Muscle layer of duodenum (tissue), 2 donors: ENCODE measurements around the gene FRMD5.

Experiments
- H3K27ac ChIP-seq: one replicate; pipeline ENCODE4 v1.7.0; 2013; ENCODE audit warnings: mild to moderate bottlenecking, low read length
- H3K27me3 ChIP-seq: one replicate; pipeline ENCODE4 v1.7.0; 2013; ENCODE audit warnings: low read depth, mild to moderate bottlenecking, control low read depth, low read length
- H3K36me3 ChIP-seq, 2 donors: one replicate each; pipeline ENCODE4 v1.7.0; 2013; ENCODE audit warnings: low read length in 2 of 2, control low read depth in 1 of 2, mild to moderate bottlenecking in 1 of 2; ENCODE audit not compliant: insufficient read depth in 2 of 2, control insufficient read depth in 1 of 2
- H3K4me1 ChIP-seq, 2 donors: one replicate each; pipeline ENCODE4 v1.7.0; 2013; ENCODE audit warnings: low read length in 2 of 2, mild to moderate bottlenecking in 2 of 2, control low read depth in 1 of 2, moderate library complexity in 1 of 2; ENCODE audit not compliant: insufficient read depth in 2 of 2, control insufficient read depth in 1 of 2
- H3K4me3 ChIP-seq, 2 donors: one replicate each; pipeline ENCODE4 v1.7.0; 2013; ENCODE audit warnings: low read length in 2 of 2, low read depth in 1 of 2, mild to moderate bottlenecking in 1 of 2
- H3K9me3 ChIP-seq, 2 donors: one replicate each; pipeline ENCODE4 v1.7.0; 2013; ENCODE audit warnings: low read length in 2 of 2, control low read depth in 1 of 2, mild to moderate bottlenecking in 1 of 2; ENCODE audit not compliant: control insufficient read depth in 1 of 2
- donor health status: healthy.

Gene FRMD5

GRCh38 chr15:44094781-44095180 is 100.3 kb downstream of the FRMD5 start:
- no peak overlapping the region for H3K4me3 ChIP-seq
- no peaks in the 10 kb centered on the region for H3K27me3 ChIP-seq
- H3K36me3 ChIP-seq, result no peaks in the 10 kb centered on the region
- H3K4me1 ChIP-seq, result no peaks in the 10 kb centered on the region
- H3K27ac ChIP-seq, result no peak overlapping the region
- no peaks in the 10 kb centered on the region for H3K9me3 ChIP-seq

- H3K27me3 ChIP-seq, result no peaks in the 10 kb centered on the region
- no peaks in the 10 kb centered on the region for H3K36me3 ChIP-seq
- H3K4me3 ChIP-seq, result no peak overlapping the region
- H3K4me1 ChIP-seq, result no peaks in the 10 kb centered on the region
- no peaks in the 10 kb centered on the region for H3K9me3 ChIP-seq
- no peak overlapping the region for H3K27ac ChIP-seq
These were observed 101.2 kb downstream of the FRMD5 start for GRCh38 chr15:44093836-44094235.

DNA sequence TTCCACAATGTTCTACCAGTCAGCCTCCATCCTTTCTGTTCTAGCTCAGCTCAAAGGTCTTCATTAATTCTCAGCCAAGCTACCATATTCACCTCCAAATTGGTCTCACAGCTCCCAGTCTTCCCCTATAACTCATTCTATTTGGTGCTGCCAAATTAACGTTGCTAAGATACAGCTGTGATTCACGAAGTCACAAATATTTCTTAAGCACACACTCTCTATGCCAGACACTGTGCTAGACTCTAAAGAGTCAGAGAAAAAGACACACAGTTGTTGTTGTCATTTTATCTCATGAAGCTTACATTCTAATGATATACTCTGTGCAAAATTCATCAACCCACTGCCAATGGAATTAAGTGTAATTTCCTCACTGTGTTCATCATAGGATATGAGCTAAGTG is 102.8 kb downstream of the FRMD5 start:
- Histone ChIP-seq H3K9me3 (no peaks in the 10 kb centered on the region), H3K27me3 (no peaks in the 10 kb centered on the region), H3K4me1 (no peaks in the 10 kb centered on the region), H3K36me3 (no peaks in the 10 kb centered on the region), H3K27ac (no peak overlapping the region), H3K4me3 (no peak overlapping the region)

DNA sequence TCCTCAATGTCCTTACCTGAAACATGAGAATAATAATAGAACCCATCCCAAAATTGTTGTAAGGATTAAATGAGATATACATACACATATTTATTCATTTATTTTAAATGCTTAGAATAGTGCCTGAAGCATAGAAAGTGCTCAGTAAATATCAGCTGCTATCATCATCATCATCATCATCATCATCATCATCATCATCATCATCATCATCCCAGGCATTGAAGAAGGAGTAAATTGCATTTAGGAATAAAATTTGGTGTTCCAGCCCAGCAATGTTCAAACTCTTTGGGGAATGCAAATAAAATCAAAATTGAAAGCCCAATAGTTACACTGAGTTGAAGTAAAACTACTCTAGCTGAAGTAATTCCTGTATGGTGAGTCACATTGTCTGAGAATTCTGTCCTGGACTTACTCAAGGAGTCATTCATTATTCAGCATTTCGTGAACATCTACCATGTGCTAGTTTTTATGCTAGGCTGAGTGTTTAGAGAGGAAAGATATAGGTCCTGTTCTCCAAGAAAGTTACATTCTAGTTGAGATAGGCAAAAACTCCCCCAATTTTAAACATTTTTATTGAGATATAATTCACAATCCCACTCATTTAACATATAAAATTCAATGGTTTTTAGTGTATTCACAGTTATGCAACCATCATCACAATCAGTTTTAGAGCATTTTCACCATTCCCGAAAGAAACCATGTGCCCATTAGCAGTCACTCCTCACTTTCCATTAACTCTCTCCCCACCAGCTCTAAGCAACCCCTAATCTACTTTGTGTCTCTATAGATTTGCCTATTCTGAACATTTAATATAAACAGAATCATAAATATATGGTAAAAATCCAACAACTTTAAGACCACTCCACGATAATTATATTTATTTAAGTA is 107.2 kb downstream of the FRMD5 start:
- Histone ChIP-seq H3K4me1 (no peaks in the 10 kb centered on the region), H3K9me3 (no peaks in the 10 kb centered on the region), H3K4me3 (no peak overlapping the region), H3K27ac (no peak overlapping the region), H3K27me3 (no peaks in the 10 kb centered on the region), H3K36me3 (no peaks in the 10 kb centered on the region)

- Histone ChIP-seq H3K4me1 (no peaks in the 10 kb centered on the region), H3K9me3 (no peaks in the 10 kb centered on the region), H3K4me3 (no peak overlapping the region), H3K36me3 (no peaks in the 10 kb centered on the region), H3K27ac (no peak overlapping the region), H3K27me3 (no peaks in the 10 kb centered on the region)
These were observed 110.3 kb downstream of the FRMD5 start for GRCh38 chr15:44084770-44085169.

DNA sequence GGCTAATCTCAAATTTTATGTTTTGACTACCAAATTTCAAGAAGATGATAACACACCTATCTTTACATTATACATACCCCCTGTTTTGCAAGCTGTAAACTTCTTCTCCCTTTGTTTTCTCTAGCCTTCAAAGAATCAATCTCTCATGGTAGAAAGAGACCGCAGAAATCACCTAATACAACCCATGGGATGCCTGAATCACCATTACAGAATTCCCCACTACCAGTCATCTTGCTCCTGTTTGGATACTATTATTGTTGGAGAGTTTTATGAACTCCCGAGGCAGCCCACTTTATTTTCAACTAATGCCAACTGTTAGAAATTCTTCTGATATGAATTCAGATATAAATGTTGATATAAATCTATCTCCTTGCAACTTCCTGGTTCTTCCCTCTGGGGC is 110.9 kb downstream of the FRMD5 start:
- Histone ChIP-seq H3K9me3 (no peaks in the 10 kb centered on the region), H3K27ac (no peak overlapping the region), H3K4me1 (no peaks in the 10 kb centered on the region), H3K27me3 (no peaks in the 10 kb centered on the region), H3K4me3 (no peak overlapping the region), H3K36me3 (no peaks in the 10 kb centered on the region)

GRCh38 chr15:44082558-44083157 is 112.4 kb downstream of the FRMD5 start:
- no peaks in the 10 kb centered on the region for H3K9me3 ChIP-seq
- H3K36me3 ChIP-seq, result no peaks in the 10 kb centered on the region
- H3K27me3 ChIP-seq, result no peaks in the 10 kb centered on the region
- no peaks in the 10 kb centered on the region for H3K4me1 ChIP-seq
- no peak overlapping the region for H3K27ac ChIP-seq
- no peak overlapping the region for H3K4me3 ChIP-seq

DNA sequence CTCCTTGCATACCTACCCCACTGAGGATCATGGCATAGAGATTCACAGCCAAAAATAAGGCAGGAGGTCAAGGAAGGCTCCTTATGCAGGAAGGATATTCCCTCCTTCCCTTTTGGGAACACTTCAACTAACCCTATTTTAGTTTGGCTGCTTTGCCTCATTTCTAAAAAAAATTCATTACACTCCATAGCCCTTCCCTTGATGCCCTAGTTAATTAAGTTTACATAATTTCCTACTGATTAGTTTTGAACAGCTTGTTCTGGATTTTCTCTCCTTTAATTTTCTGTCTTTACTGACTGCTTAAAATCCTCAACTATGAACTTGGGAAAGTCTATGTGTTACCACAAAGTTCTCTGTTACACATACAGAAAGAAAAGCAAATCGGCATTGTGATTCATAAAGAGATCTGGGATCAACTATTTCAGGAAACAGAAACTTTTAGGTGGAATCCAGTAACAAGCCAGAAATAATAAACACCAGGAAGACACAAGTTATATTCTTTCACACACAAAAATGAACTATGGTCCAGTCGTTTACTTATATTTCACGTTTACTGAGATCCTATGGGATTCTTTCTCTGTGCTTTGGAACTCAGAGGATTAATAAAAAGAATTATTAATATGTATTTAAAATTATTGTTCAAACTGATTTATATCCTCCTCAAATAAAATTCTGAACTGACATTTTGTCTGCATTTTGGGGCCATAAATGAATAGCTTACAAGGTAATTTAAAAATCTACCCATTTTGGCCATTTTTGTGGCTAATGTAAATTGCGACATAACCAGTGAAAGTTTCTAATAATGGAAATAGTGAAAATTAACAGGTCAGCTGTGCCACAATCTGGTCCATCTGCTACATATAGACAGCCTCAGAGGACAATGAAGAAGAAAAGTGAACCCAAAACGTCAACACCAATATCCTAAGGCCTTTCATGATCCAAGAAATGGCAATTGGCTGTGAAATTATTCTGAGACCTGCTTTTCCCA is 113.8 kb downstream of the FRMD5 start:
- Histone ChIP-seq H3K4me3 (no peak overlapping the region), H3K9me3 (no peaks in the 10 kb centered on the region), H3K27ac (no peak overlapping the region), H3K27me3 (no peaks in the 10 kb centered on the region), H3K4me1 (no peaks in the 10 kb centered on the region), H3K36me3 (no peaks in the 10 kb centered on the region)

DNA sequence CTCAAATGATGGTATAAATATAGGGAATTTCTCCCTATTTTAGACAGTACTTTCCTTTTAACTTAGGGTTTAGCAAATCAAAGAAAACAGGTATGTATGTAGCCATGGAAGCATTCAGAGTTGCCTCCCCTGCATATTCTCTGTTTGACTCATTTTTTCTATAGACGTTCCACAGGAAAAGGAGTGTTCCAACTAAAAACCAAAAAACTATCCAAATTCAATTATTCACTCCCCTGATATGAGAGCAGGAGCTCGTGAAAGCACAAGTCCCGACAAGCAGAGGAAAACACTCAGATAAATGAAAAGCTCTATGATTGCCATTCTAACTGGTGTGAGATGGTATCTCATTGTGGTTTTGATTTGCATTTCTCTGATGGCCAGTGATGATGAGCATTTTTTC is 119.5 kb downstream of the FRMD5 start:
- Histone ChIP-seq H3K9me3 (no peaks in the 10 kb centered on the region), H3K4me1 (no peaks in the 10 kb centered on the region), H3K27me3 (no peaks in the 10 kb centered on the region), H3K4me3 (no peak overlapping the region), H3K36me3 (no peaks in the 10 kb centered on the region), H3K27ac (no peak overlapping the region)

- Histone ChIP-seq H3K27ac (no peak overlapping the region), H3K36me3 (no peaks in the 10 kb centered on the region), H3K4me1 (no peaks in the 10 kb centered on the region), H3K9me3 (no peaks in the 10 kb centered on the region), H3K27me3 (no peaks in the 10 kb centered on the region), H3K4me3 (no peak overlapping the region)
These were observed 125.6 kb downstream of the FRMD5 start for GRCh38 chr15:44069489-44069888.

GRCh38 chr15:44068347-44068746 is 126.7 kb downstream of the FRMD5 start:
- H3K4me1 ChIP-seq, result no peaks in the 10 kb centered on the region
- no peaks in the 10 kb centered on the region for H3K36me3 ChIP-seq
- H3K27me3 ChIP-seq, result no peaks in the 10 kb centered on the region
- no peak overlapping the region for H3K4me3 ChIP-seq
- no peak overlapping the region for H3K27ac ChIP-seq
- no peaks in the 10 kb centered on the region for H3K9me3 ChIP-seq
